Uterus (tissue), 4 donors: ENCODE measurements around the gene HECTD3. TPM values are rescaled to one million over a fixed set of nuclear protein-coding genes. Genes with fewer than 3 reads are reported as not detected.

Experiments
- DNase-seq, 2 donors: peaks; one replicate each; pipeline ENCODE4 v3.0.0-alpha.2; 2019 to 2020
- H3K27ac ChIP-seq, 2 donors: fragments of 200-600 bp; sonication (generic); 1 replicate in 1 of 2; 2 replicates in 1 of 2; pipeline ENCODE4 v1.5.1; 2016 to 2018
- H3K27me3 ChIP-seq, 2 donors: fragments of 200-600 bp; sonication (generic); one replicate each; pipeline ENCODE4 v1.5.1; 2018 to 2019; ENCODE audit warnings: control low read depth in 1 of 2
- H3K36me3 ChIP-seq, 2 donors: fragments of 200-600 bp; sonication (generic); one replicate each; pipeline ENCODE4 v1.5.1; 2019; ENCODE audit warnings: control low read depth in 1 of 2
- H3K4me1 ChIP-seq, 2 donors: fragments of 200-600 bp; sonication (generic); one replicate each; pipeline ENCODE4 v1.5.1; 2018 to 2019; ENCODE audit warnings: control low read depth in 1 of 2
- H3K4me3 ChIP-seq, 2 donors: fragments of 200-600 bp; sonication (generic); 1 replicate in 1 of 2; 2 replicates in 1 of 2; pipeline ENCODE4 v1.5.1; 2018 to 2019; ENCODE audit warnings: mild to moderate bottlenecking in 1 of 2
- H3K9me3 ChIP-seq, 2 donors: fragments of 200-600 bp; sonication (generic); one replicate each; pipeline ENCODE4 v1.5.1; 2019; ENCODE audit warnings: control low read depth in 1 of 2
- CTCF ChIP-seq, 4 experiments: fragments of 200-600 bp in 2 of 4; fragments of 450-650 bp in 2 of 4; sonication (generic) in 2 of 4; IDR thresholded peaks; one replicate each; pipeline ENCODE4 v1.5.1; 2016 to 2019; ENCODE audit warnings: antibody characterized with exemption in 4 of 4, mild to moderate bottlenecking in 2 of 4, moderate library complexity in 1 of 4
- POLR2A ChIP-seq, 2 donors: fragments of 450-650 bp; IDR thresholded peaks; one replicate each; pipeline ENCODE4 v1.6.1; 2016; ENCODE audit warnings: antibody characterized with exemption in 2 of 2, mild to moderate bottlenecking in 1 of 2, moderate library complexity in 1 of 2
- intact Hi-C: fragments of 100-400 bp; cut with DNase I; formaldehyde crosslinking; loops from one replicate; pipeline ENCODE4 v1.15.1; 2023; ENCODE audit warnings: low total_unique reads
- total RNA-seq, 4 donors: library from RNA; depleted of rRNA in 3 of 4; stranded (reverse); fragments of >200 nt in 3 of 4; gene quantifications; one replicate each; pipeline versions ENCODE4 v1.1.0 to v1.2.4, GENCODE V29; 2014 to 2023
- donor health status: DM: yes; HTN: yes; CAD: no.

HECTD3 gene
- total RNA-seq, 4 donors from 2014 or later = 13.8 to 41.3 (median 15.7) TPM

GRCh38 chr1:45026446-45026845, 15.3 kb upstream of the HECTD3 start:
- no peak overlapping the region for H3K27ac ChIP-seq
- no peak overlapping the region for H3K4me3 ChIP-seq
- H3K36me3 ChIP-seq = no peaks in the 10 kb centered on the region
- DNase-seq = no peak
- TF ChIP-seq CTCF (IDR thresholded peaks at IDR 0.05) (no peak), POLR2A (IDR thresholded peaks at IDR 0.05) (no peak)
- intact Hi-C loops = no loop called here
- H3K27me3 ChIP-seq = no peaks in the 10 kb centered on the region
- no peaks in the 10 kb centered on the region for H3K9me3 ChIP-seq
- no peaks in the 10 kb centered on the region for H3K4me1 ChIP-seq

GRCh38 chr1:45023663-45024062, 12.5 kb upstream of the HECTD3 start:
- Histone ChIP-seq H3K4me3 (no peak overlapping the region), H3K27ac (no peak overlapping the region), H3K9me3 (no peaks in the 10 kb centered on the region), H3K27me3 (no peaks in the 10 kb centered on the region), H3K36me3 (no peaks in the 10 kb centered on the region), H3K4me1 (no peaks in the 10 kb centered on the region)
- intact Hi-C loops = no loop called here
- TF ChIP-seq POLR2A (IDR thresholded peaks at IDR 0.05) (no peak), CTCF (IDR thresholded peaks at IDR 0.05) (no peak)
- DNase-seq = no peak

- H3K9me3 ChIP-seq = no peaks in the 10 kb centered on the region
- H3K36me3 ChIP-seq = no peaks in the 10 kb centered on the region
- H3K27ac ChIP-seq = no peak overlapping the region
- TF ChIP-seq POLR2A (IDR thresholded peaks at IDR 0.05) (no peak), CTCF (IDR thresholded peaks at IDR 0.05) (peak; percentile 26 to 53 (median 42))
- H3K4me3 ChIP-seq = no peak overlapping the region
- H3K4me1 ChIP-seq = no peaks in the 10 kb centered on the region
- intact Hi-C loops = no loop called here
- DNase-seq = peak in 1 of 2 donors; percentile 28
- H3K27me3 ChIP-seq = no peaks in the 10 kb centered on the region
Measured at GRCh38 chr1:45018599-45019230, 7.6 kb upstream of the HECTD3 start.

GRCh38 chr1:45016767-45017166, 5.6 kb upstream of the HECTD3 start:
- H3K4me1 ChIP-seq = no peaks in the 10 kb centered on the region
- H3K36me3 ChIP-seq = no peaks in the 10 kb centered on the region
- no peaks in the 10 kb centered on the region for H3K27me3 ChIP-seq
- H3K27ac ChIP-seq = no peak overlapping the region
- no peak for TF ChIP-seq POLR2A (IDR thresholded peaks at IDR 0.05)
- no peak for TF ChIP-seq CTCF (IDR thresholded peaks at IDR 0.05)
- H3K9me3 ChIP-seq = no peaks in the 10 kb centered on the region
- DNase-seq = no peak
- no peak overlapping the region for H3K4me3 ChIP-seq
- intact Hi-C loops = no loop called here

- intact Hi-C loops = no loop called here
- H3K4me3 ChIP-seq = no peak overlapping the region
- H3K9me3 ChIP-seq = no peaks in the 10 kb centered on the region
- no peaks in the 10 kb centered on the region for H3K36me3 ChIP-seq
- H3K27me3 ChIP-seq = no peaks in the 10 kb centered on the region
- no peak overlapping the region for H3K27ac ChIP-seq
- DNase-seq = no peak
- no peaks in the 10 kb centered on the region for H3K4me1 ChIP-seq
- TF ChIP-seq POLR2A (IDR thresholded peaks at IDR 0.05) = no peak
Measured at GRCh38 chr1:45016090-45016697, 5.1 kb upstream of the HECTD3 start.
